Body of pancreas (tissue), 4 donors: ENCODE measurements around the gene MPHOSPH9.

Experiments
- POLR2A ChIP-seq, 3 donors: fragments of 450-650 bp; IDR thresholded peaks; one replicate each; pipeline ENCODE4 v1.6.1; 2016; ENCODE audit warnings: antibody characterized with exemption in 3 of 3, mild to moderate bottlenecking in 2 of 3
- TF ChIP-seq, protein P1 (sequence below), 7 experiments: fragments of 450-650 bp in 4 of 7; fragments of 200-600 bp in 3 of 7; sonication (generic) in 3 of 7; IDR thresholded peaks; one replicate each; pipeline ENCODE4 v1.5.1; 2016 to 2019; ENCODE audit warnings: antibody characterized with exemption in 7 of 7

DNA sequence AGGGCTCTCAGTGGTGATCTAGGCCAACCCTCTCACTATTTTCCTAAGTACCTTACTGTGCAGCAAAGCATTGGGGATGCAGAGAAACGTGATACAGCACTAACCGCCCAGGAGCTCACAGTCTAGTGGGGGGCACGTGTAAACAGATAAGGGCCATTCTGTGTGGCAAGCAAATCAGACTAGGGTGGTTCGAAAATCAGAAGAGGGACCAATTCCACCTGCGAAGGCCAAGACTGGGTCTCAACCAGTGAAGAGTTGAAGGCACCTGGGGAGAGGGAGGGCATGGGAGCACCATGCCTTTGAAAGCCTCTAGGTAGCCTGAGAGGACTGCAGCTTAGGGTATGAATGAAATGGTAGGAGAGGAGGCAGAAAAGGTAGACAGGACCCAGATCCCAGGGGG lies 84.3 kb downstream of the MPHOSPH9 start:
- TF ChIP-seq, protein P1, sequence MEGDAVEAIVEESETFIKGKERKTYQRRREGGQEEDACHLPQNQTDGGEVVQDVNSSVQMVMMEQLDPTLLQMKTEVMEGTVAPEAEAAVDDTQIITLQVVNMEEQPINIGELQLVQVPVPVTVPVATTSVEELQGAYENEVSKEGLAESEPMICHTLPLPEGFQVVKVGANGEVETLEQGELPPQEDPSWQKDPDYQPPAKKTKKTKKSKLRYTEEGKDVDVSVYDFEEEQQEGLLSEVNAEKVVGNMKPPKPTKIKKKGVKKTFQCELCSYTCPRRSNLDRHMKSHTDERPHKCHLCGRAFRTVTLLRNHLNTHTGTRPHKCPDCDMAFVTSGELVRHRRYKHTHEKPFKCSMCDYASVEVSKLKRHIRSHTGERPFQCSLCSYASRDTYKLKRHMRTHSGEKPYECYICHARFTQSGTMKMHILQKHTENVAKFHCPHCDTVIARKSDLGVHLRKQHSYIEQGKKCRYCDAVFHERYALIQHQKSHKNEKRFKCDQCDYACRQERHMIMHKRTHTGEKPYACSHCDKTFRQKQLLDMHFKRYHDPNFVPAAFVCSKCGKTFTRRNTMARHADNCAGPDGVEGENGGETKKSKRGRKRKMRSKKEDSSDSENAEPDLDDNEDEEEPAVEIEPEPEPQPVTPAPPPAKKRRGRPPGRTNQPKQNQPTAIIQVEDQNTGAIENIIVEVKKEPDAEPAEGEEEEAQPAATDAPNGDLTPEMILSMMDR (IDR thresholded peaks at IDR 0.05): no peak
- no peak for TF ChIP-seq POLR2A (IDR thresholded peaks at IDR 0.05)
